Activated gamma-delta T cell (primary cell): ENCODE measurements around the gene TNFRSF1B.

Experiments
- DNase-seq: peaks from one replicate; lab custom pipeline; 2025; lab: John Stamatoyannopoulos, UW

Gene TNFRSF1B

DNA sequence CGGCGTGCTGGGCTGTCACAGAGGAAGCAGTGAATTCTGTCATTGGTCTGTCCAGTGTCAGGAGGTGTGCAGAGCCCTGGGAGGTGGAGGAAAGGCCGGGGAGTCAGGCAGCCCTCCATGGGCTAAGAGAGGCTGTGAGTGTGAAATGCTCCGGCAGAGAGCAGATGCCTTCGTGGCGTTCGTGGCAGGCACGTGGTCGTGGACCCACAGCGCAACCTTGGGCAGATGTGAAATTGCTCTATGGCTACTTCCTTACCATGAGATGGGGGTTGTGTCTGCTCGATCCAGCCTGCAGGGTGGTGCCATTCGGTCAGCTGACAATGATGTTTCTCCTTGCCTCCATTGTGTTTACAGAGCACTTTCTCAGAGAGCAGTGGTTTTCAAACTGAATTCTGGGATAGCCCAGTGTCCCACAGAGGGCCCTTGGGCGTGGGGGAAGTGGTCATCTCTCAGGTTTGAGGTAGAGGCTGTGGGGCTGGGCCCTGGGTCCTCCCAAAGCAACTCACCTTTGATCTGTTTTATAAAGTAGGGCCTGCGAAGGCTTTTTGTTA is 27.9 kb downstream of the TNFRSF1B start:
- DNase-seq: no peak

DNA sequence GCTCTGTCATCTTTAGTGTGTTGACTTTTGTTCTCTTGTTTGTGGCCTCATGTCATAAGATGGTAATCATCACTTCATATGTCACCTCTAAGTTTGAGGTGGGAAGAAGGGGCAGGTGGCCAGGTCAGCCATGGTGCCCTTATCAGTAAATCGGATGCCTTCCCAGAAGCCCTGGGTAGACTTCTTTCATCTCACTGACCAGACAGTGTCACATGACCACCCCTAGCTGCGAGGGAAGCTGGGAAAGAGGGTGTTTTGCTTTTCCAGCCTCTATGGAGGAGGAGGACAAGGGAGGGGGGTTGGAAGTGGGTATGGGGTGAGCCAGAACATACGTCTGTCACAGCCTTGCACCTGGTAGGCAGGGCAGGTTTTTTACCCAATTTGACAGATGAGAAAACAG is 28.6 kb downstream of the TNFRSF1B start:
- DNase-seq: no peak

DNA sequence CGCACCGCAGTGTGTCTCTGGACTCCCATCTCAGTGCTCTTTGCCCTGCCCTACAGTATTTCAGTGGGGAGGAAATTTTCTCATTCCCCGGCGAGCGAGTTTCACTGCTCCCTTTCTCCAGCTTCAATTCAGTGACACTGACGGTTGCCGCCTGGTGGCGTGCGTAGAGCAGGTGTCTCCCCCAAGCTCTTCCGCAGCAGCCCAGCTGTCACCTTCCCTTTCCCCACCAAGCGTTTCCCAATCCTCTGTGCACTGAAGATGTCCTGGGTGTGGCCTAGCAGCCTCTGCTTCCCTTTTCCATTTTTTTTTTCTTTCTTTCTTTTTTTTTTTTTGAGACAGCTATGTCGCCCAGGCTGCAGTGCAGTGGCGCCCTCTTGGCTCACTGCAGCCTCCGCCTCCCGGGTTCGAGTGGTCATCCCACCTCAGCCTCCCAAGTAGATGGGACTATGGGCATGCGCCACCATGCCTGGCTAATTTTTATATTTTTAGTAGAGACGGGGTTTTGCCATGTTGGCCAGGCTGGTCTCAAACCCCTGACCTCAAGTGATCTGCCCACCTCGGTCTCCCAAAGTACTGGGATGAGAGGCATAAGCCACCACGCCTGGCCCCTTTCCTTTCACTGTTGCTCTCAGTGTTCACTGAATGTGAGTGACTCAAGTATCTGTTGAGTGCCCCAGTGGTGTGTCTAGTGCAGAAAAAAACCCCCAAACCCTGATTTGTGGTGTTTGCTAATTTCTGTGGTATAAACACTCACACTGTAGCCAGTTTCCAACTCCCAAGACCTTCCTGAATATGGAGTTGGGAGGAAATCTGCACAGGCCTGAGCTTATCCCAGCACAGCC is 30.1 kb downstream of the TNFRSF1B start:
- no peak for DNase-seq

DNA sequence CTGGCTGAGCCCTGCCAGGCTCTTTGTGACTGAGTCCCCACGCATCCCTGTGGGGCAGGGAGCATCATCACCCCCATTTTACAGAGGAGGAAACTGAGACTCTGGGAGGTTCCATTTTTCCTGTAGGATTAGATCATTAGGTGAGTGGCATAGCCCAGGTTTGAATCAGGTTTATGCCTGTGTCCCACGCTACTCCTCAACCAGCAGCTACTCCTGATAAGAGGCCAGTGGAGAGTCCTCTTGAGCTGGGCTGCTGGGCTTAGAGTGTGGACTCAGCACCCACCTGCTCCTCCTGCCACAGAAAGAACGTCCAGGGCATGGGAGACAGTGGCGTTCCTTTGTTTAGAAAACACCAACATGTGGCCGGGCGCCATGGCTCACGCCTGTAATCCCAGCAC is 30.7 kb downstream of the TNFRSF1B start:
- no peak for DNase-seq

DNA sequence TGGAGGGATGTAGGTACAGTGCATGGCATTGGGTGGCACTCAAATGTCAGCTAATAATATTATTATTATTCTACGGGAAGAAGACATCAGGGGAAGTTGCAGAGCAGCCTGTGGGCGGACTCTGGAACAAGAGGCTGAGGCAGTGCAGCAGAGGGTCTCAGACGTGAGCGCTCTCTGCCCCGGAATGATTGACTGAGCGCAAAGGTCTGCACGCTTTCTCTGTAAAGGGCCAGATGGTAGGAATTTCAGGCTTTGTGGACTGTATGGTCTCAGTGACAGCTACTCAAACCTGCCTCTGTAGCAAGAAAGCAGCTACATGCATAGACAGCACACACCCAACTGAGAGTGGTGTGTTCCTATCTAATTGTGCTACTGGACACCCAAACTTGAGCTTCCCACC is 33.4 kb downstream of the TNFRSF1B start:
- DNase-seq: no peak

DNA sequence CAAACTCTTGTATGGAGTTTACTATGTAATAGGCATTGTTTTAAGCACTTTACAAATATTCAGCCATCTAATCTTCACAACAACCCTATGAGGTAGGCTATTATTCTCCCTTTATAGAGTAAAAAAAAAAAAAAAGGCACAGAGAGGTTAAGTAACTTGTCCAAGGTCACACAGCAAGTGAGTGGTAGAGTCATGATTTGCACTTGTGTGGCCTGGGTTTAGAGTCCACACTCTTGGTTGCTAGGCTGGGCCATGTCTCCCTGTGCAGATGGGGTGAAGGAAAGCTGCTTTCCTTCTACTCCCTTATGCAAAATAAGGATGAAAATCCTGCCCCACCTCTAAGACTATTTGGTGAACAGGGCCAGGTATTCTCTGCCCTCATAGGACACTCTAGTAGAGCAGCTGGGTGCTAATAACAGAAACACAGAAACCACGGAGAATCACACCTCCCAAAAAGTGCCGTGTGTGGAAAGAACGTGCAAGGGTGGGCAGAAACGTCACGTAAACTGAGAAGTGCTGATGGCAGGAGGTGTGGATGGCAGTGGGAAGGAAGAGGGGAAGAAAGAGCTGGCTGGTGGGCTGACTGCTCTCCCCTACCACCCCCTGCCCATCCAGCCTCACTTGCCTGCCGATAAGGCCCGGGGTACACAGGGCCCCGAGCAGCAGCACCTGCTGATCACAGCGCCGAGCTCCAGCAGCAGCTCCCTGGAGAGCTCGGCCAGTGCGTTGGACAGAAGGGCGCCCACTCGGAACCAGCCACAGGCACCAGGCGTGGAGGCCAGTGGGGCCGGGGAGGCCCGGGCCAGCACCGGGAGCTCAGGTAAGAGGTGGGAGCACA is 34.8 kb downstream of the TNFRSF1B start:
- no peak for DNase-seq

DNA sequence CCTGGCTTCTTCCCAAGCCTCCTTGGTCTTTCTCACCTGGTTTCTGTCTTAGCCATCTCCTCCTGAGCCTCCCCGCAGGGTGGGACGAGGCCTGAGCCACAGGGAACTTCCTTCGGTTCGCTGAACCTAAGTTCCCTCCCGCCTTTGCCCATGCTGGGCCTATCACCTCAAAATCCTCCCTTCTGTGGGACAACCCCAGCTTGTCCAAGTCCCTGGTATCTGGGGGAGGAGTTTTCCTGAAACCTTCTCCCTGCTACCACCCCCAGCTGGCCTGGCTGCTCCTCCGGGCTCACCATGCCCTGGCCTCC is 35.4 kb downstream of the TNFRSF1B start:
- DNase-seq: no peak

DNA sequence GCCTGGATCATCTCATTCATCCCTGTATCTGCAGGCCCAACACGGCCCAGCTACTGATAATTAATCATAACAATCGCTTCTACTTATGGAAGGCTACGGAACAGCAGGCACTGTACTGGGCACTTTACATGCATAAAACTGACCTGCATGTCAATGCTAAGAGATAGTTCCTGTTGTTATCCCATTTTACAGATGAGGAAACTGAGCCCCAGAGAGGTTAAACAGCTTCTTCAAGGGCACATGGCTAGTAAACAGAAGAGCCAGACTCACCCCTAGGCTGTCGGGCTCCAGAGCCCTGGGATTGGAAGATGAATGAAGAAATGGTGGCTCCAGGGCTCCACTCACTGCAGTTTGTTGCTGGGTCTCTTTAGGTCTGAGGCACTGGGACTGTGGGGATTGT is 35.8 kb downstream of the TNFRSF1B start:
- no peak for DNase-seq

DNA sequence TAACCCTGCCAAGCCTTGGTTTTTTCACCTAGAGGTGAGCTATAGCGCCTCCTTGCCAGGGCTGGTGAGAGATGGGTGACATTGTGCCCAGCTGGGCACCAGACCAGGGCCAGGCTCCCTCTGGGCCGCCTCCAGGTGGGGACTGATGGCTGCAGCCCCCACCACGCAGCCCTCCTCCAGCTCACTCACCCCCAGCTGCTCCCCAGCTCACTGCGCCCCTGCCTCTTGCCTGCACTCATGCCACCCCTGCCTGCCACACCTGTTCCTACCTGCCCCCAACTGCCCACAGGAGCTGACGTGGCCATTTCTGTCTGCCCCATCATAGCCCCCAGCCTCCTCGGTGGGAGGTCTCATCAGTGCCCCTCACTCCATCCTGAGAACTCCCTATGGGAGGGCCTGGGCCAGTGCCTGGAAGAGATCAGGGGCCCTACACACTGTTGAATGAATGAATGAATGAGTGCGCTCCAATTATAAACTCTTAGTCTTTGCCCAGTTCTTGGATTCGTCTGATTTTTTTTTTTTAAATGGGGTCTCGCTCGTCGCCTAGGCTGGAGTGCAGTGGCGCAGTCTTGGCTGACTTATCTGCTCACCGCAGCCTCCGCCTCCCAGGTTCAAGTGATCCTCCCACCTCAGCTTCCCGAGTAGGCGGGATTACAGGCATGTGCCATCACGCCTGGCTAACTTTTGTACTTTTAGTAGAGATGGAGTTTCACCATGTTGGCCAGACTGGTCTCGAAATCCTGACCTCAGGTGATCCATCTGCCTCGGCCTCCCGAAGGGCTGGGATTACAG is 36.6 kb downstream of the TNFRSF1B start:
- DNase-seq: no peak

DNA sequence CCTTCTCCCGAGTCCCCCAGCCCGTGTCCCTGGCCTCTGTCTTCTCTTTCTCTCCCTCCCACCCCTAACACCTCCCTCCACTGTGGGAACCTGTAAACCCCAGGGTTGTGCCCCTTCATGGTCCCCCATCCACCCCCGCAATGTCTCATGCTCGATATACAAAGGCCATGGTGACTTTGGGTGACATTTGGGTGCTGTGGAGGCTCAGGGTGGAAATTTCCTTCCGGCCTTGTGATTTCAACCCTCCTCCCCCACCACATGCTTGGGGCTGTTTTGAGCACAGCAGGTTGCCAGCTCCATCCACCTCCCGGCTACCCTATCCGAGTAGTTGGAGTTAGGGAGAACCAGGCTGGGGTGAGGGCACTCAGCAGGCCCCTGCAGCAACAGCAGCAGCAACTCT is 37.3 kb downstream of the TNFRSF1B start:
- DNase-seq: no peak

DNA sequence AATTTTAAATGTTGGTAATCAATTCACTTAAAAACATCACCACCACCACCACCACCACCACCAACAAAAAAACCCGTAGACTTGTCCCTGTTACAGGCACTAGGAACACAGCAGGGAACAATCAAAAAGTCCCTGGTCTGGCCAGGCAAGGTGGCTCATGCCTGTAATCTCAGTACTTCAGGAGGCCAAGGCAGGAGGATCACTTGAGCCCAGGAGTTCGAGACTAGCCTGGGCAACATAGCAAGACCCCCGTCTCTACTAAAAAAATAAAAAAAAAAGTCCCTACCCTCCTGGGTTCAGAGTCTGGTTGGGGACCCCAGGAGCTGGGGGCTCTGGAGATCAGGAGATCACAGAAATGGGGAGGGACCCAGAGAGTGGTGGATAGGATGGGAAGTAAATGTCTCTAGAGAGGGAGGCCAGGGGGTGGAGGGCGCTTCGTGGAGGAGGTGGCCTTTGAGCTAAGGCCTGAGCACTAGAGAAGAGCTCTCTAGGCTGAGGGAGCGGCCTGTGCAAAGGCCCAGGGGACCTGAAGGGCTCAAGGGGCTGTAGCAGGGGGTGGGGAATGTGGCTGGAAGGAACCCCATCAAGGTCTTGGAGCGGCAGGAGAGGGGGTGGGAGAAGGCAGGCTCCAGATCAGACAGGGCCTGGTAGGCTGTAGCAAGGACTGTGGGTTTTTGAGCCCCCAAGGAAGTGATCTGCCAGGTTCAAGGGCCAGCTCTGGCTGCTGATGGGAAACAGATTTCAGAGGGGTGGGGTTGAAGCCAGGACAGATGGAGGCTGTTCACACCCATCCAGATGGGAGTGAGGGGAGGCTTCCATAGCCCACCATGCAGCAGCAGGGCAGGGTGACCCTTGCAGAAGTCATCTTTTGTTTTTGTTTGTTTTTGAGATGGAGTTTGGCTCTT is 38.2 kb downstream of the TNFRSF1B start:
- DNase-seq: no peak

DNA sequence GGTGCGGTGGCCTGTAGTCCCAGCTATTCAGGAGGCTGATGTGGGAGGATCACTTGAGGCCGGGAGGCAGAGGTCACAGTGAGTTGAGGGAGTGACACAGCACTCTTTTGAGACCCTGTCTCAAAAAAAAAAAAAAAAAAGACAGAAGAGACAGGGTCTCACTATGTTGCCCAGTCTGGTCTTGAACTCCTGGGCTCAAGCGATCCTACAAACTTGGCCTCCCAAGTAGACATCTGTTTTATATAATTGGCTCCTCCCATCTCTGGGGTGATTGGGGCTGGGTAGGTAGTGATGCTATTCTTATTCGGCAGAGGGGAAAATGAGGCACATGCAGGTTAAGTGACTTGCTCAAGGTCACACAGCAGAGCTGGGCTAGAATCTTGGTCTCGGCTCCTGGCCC is 39.4 kb downstream of the TNFRSF1B start:
- DNase-seq: no peak

DNA sequence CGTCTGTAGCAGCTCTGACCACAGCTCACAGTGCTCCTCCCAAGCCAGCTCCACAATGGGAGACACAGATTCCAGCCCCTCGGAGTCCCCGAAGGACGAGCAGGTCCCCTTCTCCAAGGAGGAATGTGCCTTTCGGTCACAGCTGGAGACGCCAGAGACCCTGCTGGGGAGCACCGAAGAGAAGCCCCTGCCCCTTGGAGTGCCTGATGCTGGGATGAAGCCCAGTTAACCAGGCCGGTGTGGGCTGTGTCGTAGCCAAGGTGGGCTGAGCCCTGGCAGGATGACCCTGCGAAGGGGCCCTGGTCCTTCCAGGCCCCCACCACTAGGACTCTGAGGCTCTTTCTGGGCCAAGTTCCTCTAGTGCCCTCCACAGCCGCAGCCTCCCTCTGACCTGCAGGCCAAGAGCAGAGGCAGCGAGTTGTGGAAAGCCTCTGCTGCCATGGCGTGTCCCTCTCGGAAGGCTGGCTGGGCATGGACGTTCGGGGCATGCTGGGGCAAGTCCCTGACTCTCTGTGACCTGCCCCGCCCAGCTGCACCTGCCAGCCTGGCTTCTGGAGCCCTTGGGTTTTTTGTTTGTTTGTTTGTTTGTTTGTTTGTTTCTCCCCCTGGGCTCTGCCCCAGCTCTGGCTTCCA is 40.1 kb downstream of the TNFRSF1B start:
- no peak for DNase-seq

DNA sequence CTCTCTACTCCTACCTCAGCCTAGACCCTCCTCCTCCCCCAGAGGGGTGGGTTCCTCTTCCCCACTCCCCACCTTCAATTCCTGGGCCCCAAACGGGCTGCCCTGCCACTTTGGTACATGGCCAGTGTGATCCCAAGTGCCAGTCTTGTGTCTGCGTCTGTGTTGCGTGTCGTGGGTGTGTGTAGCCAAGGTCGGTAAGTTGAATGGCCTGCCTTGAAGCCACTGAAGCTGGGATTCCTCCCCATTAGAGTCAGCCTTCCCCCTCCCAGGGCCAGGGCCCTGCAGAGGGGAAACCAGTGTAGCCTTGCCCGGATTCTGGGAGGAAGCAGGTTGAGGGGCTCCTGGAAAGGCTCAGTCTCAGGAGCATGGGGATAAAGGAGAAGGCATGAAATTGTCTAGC is 41.5 kb downstream of the TNFRSF1B start:
- DNase-seq: no peak

DNA sequence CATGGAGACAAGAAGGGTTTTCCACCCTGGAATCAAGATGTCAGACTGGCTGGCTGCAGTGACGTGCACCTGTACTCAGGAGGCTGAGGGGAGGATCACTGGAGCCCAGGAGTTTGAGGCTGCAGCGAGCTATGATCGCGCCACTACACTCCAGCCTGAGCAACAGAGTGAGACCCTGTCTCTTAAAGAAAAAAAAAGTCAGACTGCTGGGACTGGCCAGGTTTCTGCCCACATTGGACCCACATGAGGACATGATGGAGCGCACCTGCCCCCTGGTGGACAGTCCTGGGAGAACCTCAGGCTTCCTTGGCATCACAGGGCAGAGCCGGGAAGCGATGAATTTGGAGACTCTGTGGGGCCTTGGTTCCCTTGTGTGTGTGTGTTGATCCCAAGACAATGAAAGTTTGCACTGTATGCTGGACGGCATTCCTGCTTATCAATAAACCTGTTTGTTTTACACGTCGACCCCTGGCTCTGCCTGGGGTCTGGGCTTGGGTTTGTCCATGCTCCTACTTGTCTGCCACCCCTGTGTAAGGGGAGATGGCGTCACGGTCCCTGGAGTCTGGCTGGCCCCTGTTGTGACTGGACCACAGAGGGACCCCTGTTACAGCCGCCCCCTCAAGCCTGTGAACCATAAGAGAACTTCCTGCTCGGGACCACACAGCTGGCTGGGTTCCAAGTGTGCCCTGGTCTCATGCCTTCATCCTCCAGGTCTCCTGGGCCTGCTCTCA is 42.1 kb downstream of the TNFRSF1B start:
- DNase-seq: peak; percentile 25

DNA sequence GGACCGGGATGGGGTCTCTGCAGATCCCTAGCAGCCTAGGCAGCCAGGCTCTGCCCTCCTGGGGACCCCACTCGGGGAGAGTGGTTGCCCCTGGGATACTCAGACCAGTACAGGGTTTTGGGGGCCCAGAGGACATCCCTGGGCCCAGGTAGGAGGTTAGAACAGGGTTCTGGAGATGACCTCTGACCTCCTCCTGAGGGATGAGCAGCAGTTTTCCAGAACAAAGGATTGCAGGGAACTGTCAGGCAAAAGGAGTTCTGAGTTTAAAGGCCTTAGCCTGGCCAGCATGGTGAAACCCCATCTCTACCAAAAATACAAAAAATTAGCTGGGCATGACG is 42.7 kb downstream of the TNFRSF1B start:
- no peak for DNase-seq

DNA sequence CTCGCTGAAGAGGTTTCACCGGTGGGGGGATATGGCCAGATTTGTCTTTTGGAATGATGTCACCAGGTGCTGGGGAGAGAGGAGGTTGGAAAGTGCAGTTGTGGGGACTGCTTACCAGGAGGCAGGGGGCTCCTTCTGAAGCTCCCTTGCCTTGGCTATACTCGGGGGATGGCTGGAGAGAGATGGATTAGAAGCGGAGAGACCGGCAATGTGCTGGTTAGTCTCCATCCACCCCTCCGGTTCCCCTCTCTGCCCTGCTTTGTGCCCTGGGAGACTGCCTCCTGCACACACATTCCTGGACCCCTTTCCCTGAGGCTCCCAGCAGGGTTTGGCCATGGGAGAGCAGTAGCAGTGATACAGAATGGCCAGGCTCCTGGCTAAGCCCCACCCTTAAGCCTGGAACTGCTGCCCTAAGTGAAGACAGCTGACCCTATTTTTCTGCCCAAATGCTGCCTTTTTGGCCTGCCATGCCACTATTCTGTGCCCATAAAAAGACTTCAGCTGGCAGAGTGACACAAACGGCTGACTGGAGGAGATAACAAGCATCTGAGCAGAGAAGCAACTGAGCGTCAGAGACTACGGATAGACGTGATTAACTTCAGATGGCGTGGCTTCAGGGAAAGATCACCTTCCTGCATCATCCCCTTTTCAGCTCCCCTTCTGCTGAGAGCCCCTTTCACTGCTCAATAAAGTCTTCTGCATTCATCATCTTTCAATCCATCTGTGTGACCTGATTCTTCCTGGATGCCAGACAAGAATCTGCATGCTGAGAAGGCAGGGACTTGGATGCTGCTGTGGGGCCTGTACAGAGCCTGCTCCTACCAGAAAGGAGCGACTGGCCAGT is 48.5 kb downstream of the TNFRSF1B start:
- DNase-seq: no peak

DNA sequence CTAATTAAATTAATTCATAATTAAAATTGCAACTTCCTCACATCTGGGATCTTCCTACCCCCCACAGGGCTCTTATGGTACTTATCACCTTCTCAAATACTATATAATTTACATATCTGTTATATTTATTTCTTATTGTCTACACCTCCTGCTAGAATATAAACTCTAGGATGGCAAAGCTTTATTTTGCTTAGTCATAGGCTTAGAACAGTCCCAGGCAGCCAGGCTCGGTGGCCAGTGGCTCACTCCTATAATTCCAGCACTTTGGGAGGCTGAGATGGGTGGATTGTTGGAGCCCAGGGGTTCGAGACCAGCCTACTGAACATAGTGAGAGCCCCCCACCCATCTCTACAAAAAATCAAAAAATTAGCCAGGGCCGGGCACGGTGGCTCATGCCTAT is 53.0 kb downstream of the TNFRSF1B start:
- no peak for DNase-seq

DNA sequence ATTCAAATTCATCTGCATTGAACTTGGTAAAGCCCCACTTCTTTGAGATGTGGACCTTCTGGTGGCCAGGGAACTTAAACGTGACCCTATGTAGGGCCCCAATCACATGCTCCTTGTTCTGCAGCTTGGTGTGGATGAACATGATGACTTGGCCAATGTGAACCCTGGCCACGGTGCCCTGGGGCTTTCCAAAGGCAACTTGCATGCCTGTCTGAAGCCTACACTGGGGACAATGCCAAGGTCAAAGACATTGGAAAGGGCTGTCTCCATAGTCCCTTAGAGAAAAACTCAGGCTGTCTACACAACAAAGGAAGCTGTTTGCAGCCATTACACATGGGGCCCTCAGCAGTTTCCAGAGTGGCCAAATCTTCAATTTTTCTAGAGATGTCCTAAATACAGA is 54.1 kb downstream of the TNFRSF1B start:
- DNase-seq: no peak
